Astrocyte (in vitro differentiated cells and primary cell): ENCODE measurements around the gene TP53RK.

Experiments used
- EZH2 ChIP-seq: IDR thresholded peaks from 2 replicates; pipeline ENCODE4 v1.6.1; 2012; ENCODE audit warnings: mild to moderate bottlenecking, low read length, inconsistent platforms; ENCODE audit not compliant: insufficient read depth
- TF ChIP-seq, protein P1 (sequence below): IDR thresholded peaks from 2 replicates; pipeline ENCODE4 v1.5.1; 2011; ENCODE audit warnings: low read depth, mild to moderate bottlenecking, inconsistent platforms, low read length, moderate library complexity; ENCODE audit not compliant: insufficient read depth

GRCh38 chr20:46649650-46649949 lies 39.6 kb downstream of the TP53RK start:
- no peak for TF ChIP-seq EZH2
- TF ChIP-seq, protein P1, sequence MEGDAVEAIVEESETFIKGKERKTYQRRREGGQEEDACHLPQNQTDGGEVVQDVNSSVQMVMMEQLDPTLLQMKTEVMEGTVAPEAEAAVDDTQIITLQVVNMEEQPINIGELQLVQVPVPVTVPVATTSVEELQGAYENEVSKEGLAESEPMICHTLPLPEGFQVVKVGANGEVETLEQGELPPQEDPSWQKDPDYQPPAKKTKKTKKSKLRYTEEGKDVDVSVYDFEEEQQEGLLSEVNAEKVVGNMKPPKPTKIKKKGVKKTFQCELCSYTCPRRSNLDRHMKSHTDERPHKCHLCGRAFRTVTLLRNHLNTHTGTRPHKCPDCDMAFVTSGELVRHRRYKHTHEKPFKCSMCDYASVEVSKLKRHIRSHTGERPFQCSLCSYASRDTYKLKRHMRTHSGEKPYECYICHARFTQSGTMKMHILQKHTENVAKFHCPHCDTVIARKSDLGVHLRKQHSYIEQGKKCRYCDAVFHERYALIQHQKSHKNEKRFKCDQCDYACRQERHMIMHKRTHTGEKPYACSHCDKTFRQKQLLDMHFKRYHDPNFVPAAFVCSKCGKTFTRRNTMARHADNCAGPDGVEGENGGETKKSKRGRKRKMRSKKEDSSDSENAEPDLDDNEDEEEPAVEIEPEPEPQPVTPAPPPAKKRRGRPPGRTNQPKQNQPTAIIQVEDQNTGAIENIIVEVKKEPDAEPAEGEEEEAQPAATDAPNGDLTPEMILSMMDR: no peak
